ENCODE results near the gene TMPRSS13.

GRCh38 chr11:117976445-117976844 is 47.2 kb upstream of the TMPRSS13 start:
- TF ChIP-seq TARDBP (IDR thresholded peaks at IDR 0.05) (no peak), CTBP1 (IDR thresholded peaks at IDR 0.05; ENCODE audit: borderline replicate concordance) (no peak), SUZ12 (IDR thresholded peaks at IDR 0.05) (no peak), FOXK2 (IDR thresholded peaks at IDR 0.05) (no peak), BHLHE40 (IDR thresholded peaks at IDR 0.05; ENCODE audit: borderline replicate concordance) (no peak), SP1 (IDR thresholded peaks at IDR 0.05) (no peak), L3MBTL2 (conservative IDR thresholded peaks at IDR 0.05) (no peak)
- TF ChIP-seq, protein P1, sequence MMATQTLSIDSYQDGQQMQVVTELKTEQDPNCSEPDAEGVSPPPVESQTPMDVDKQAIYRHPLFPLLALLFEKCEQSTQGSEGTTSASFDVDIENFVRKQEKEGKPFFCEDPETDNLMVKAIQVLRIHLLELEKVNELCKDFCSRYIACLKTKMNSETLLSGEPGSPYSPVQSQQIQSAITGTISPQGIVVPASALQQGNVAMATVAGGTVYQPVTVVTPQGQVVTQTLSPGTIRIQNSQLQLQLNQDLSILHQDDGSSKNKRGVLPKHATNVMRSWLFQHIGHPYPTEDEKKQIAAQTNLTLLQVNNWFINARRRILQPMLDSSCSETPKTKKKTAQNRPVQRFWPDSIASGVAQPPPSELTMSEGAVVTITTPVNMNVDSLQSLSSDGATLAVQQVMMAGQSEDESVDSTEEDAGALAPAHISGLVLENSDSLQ (IDR thresholded peaks at IDR 0.05) = no peak

Data from HEK293T (cell line).